Gastroesophageal sphincter (tissue), 4 donors: ENCODE data around the gene FAIM2. TPM values are rescaled to one million over a fixed set of nuclear protein-coding genes. Genes with fewer than 3 reads are reported as not detected.

ENCODE experiments used
- ATAC-seq: fragments of 150-250 bp; one replicate; pipeline ENCODE4 v1.9.1; 2016; ENCODE audit warnings: mild to moderate bottlenecking, moderate library complexity
- H3K27ac ChIP-seq, 4 donors: fragments of 200-600 bp; sonication (generic) in 3 of 4; 1 replicate in 3 of 4; 2 replicates in 1 of 4; pipeline ENCODE4 v1.5.1; 2016 to 2019
- H3K27me3 ChIP-seq: fragments of 200-600 bp; sonication (generic); one replicate; pipeline ENCODE4 v1.5.1; 2019
- H3K36me3 ChIP-seq, 2 donors: fragments of 200-600 bp; sonication (generic); one replicate each; pipeline ENCODE4 v1.5.1; 2019; ENCODE audit warnings: control low read depth in 1 of 2
- H3K4me1 ChIP-seq, 3 donors: fragments of 200-600 bp; sonication (generic); 1 replicate in 2 of 3; 2 replicates in 1 of 3; pipeline ENCODE4 v1.5.1; 2016 to 2019; ENCODE audit warnings: control low read depth in 2 of 3
- H3K4me3 ChIP-seq, 2 donors: fragments of 200-600 bp; sonication (generic); one replicate each; pipeline ENCODE4 v1.5.1; 2019; ENCODE audit warnings: mild to moderate bottlenecking in 1 of 2, moderate library complexity in 1 of 2
- H3K9me3 ChIP-seq, 3 donors: fragments of 200-600 bp; sonication (generic); one replicate each; pipeline ENCODE4 v1.5.1; 2017 to 2019; ENCODE audit warnings: control low read depth in 2 of 3
- CTCF ChIP-seq, 4 experiments: fragments of 200-600 bp in 2 of 4; fragments of 450-650 bp in 2 of 4; sonication (generic) in 1 of 4; IDR thresholded peaks; one replicate each; pipeline ENCODE4 v1.5.1; 2017 to 2019; ENCODE audit warnings: antibody characterized with exemption in 4 of 4, mild to moderate bottlenecking in 2 of 4, moderate library complexity in 2 of 4
- EP300 ChIP-seq: sonication (generic); formaldehyde crosslinking; IDR thresholded peaks from one replicate; pipeline ENCODE4 v1.6.1; 2017; ENCODE audit warnings: antibody characterized with exemption, mild to moderate bottlenecking
- POLR2A ChIP-seq, 2 donors: fragments of 450-650 bp; IDR thresholded peaks; one replicate each; pipeline ENCODE4 v1.6.1; 2017; ENCODE audit warnings: antibody characterized with exemption in 2 of 2, mild to moderate bottlenecking in 2 of 2, moderate library complexity in 1 of 2
- POLR2AphosphoS5 ChIP-seq: sonication (generic); formaldehyde crosslinking; IDR thresholded peaks from one replicate; pipeline ENCODE4 v1.6.1; 2017; ENCODE audit warnings: antibody characterized with exemption
- WGBS, 2 donors: methylation state at CpG; one replicate each; pipeline ENCODE4 v1.1.5; 2018; ENCODE audit warnings: low coverage in 1 of 2; 5-methylcytosine and 5-hydroxymethylcytosine counted together
- total RNA-seq, 4 donors: library from RNA; depleted of rRNA; stranded (reverse); fragments of >200 nt; gene quantifications; one replicate each; pipeline ENCODE4 v1.1.0, GENCODE V29; 2016

FAIM2 gene
- total RNA-seq, 4 donors from 2014 or later = 3.4 to 7.4 (median 5.9) TPM

GRCh38 chr12:49909826-49910225 is 6.1 kb upstream of the FAIM2 start:
- Histone ChIP-seq H3K27me3 (peaks cover 6% of the 10 kb centered on the region), H3K9me3 (no peaks in the 10 kb centered on the region), H3K27ac (no peak overlapping the region), H3K4me3 (no peak overlapping the region), H3K36me3 (no peaks in the 10 kb centered on the region), H3K4me1 (no peaks in the 10 kb centered on the region)
- 51% methylated on average over 6 of the region's 16 CpGs; no CpG with 5 or more reads in 1 of the 2 donors for WGBS, 2 donors
- TF ChIP-seq POLR2A (IDR thresholded peaks at IDR 0.05) = no peak
- TF ChIP-seq EP300 = no peak
- TF ChIP-seq CTCF (IDR thresholded peaks at IDR 0.05) = no peak
- TF ChIP-seq POLR2AphosphoS5 = no peak
- no peak for ATAC-seq

- H3K27ac ChIP-seq = no peak overlapping the region
- H3K4me3 ChIP-seq = no peak overlapping the region
- ATAC-seq = no peak
- no peak for TF ChIP-seq CTCF (IDR thresholded peaks at IDR 0.05)
- no peak for TF ChIP-seq POLR2A (IDR thresholded peaks at IDR 0.05)
- H3K27me3 ChIP-seq = peaks cover 6% of the 10 kb centered on the region
- H3K4me1 ChIP-seq = peaks cover 0 to 4% (median 2%) of the 10 kb centered on the region in 3 donors
- H3K9me3 ChIP-seq = no peaks in the 10 kb centered on the region
- no peaks in the 10 kb centered on the region for H3K36me3 ChIP-seq
- 94% methylated on average over 2 of the region's 4 CpGs; no CpG with 5 or more reads in 1 of the 2 donors for WGBS, 2 donors
Observed at GRCh38 chr12:49909356-49909755, 5.7 kb upstream of the FAIM2 start.

- no peak for ATAC-seq
Observed at GRCh38 chr12:49907352-49907751, 3.7 kb upstream of the FAIM2 start.

GRCh38 chr12:49905718-49906314 is 2.1 kb upstream of the FAIM2 start:
- TF ChIP-seq POLR2AphosphoS5 (no peak), EP300 (no peak), POLR2A (IDR thresholded peaks at IDR 0.05) (no peak), CTCF (IDR thresholded peaks at IDR 0.05) (no peak)
- no peak for ATAC-seq
- Histone ChIP-seq H3K4me1 (peaks cover 0 to 20% (median 2%) of the 10 kb centered on the region in 3 donors), H3K9me3 (no peaks in the 10 kb centered on the region), H3K27me3 (no peaks in the 10 kb centered on the region), H3K36me3 (no peaks in the 10 kb centered on the region), H3K27ac (no peak overlapping the region), H3K4me3 (no peak overlapping the region)
- 91 to 98% methylated on average over 6 to 7 of the region's 7 CpGs for WGBS, 2 donors

More at GRCh38 chr12:49907352-49907751, 3.7 kb upstream of the FAIM2 start:
- Histone ChIP-seq H3K27ac (no peak overlapping the region), H3K4me1 (peaks cover 0 to 20% (median 2%) of the 10 kb centered on the region in 3 donors), H3K36me3 (no peaks in the 10 kb centered on the region), H3K27me3 (no peaks in the 10 kb centered on the region), H3K4me3 (no peak overlapping the region), H3K9me3 (no peaks in the 10 kb centered on the region)
- TF ChIP-seq POLR2A (IDR thresholded peaks at IDR 0.05) = no peak
- no peak for TF ChIP-seq CTCF (IDR thresholded peaks at IDR 0.05)
- no peak for TF ChIP-seq EP300
- TF ChIP-seq POLR2AphosphoS5 = no peak
- whole genome bisulfite sequencing, 2 donors = 69% methylated on average over 1 of the region's 1 CpG; no CpG with 5 or more reads in 1 of the 2 donors

GRCh38 chr12:49904601-49905000 is 901 bp upstream of the FAIM2 start:
- no peak for ATAC-seq
- no peaks in the 10 kb centered on the region for H3K9me3 ChIP-seq
- H3K36me3 ChIP-seq = no peaks in the 10 kb centered on the region
- TF ChIP-seq CTCF (IDR thresholded peaks at IDR 0.05) = no peak
- no peak for TF ChIP-seq EP300
- no peak for TF ChIP-seq POLR2AphosphoS5
- no peak for TF ChIP-seq POLR2A (IDR thresholded peaks at IDR 0.05)
- WGBS, 2 donors = 78 to 87% methylated on average over 6 to 8 of the region's 11 CpGs
- H3K4me1 ChIP-seq = peaks cover 0 to 20% (median 2%) of the 10 kb centered on the region in 3 donors
- H3K4me3 ChIP-seq = no peak overlapping the region
- peaks cover 8% of the 10 kb centered on the region for H3K27me3 ChIP-seq
- peak overlapping the region in 3 of 4 donors; percentile 65 to 71 (median 69) for H3K27ac ChIP-seq
